HG03432 (cell line): ENCODE measurements around the gene PIK3CG.
"Not testable (repeated sequence)": the region's sequence is repeated elsewhere in the genome, so short reads cannot be mapped to it uniquely, and the experiment has no call there.

Source experiments
- ATAC-seq: cut with Tn5 transposase; IDR thresholded peaks from one replicate; pipeline ENCODE4 v1.9.1; 2021; ENCODE audit warnings: mild to moderate bottlenecking, moderate library complexity; ENCODE audit not compliant: unreplicated experiment

Gene PIK3CG

GRCh38 chr7:106865130-106866041 is at the start of gene PIK3CG:
TSS of gene PIK3CG (plus strand) at chr7:106865282. CDS start at chr7:106867562, 2,280 bp downstream.
- ATAC-seq: peak; percentile 72

GRCh38 chr7:106817098-106817497 is 48.0 kb upstream of the PIK3CG start:
- no peak for ATAC-seq

GRCh38 chr7:106818736-106819135 is 46.3 kb upstream of the PIK3CG start:
- no peak for ATAC-seq

- ATAC-seq: no peak
These were observed 45.5 kb upstream of the PIK3CG start for GRCh38 chr7:106819546-106819945.

GRCh38 chr7:106820321-106821217 is 44.5 kb upstream of the PIK3CG start:
- ATAC-seq: no peak

GRCh38 chr7:106823631-106824030 is 41.5 kb upstream of the PIK3CG start:
- ATAC-seq: no peak

- no peak for ATAC-seq
These were observed 40.6 kb upstream of the PIK3CG start for GRCh38 chr7:106824458-106824857.

- no peak for ATAC-seq
These were observed 37.5 kb upstream of the PIK3CG start for GRCh38 chr7:106827626-106828025.

- ATAC-seq: no peak
These were observed 35.6 kb upstream of the PIK3CG start for GRCh38 chr7:106829496-106829895.

GRCh38 chr7:106830896-106831295 is 34.2 kb upstream of the PIK3CG start:
- ATAC-seq: not testable (repeated sequence)

GRCh38 chr7:106836816-106837215 is 28.3 kb upstream of the PIK3CG start:
- ATAC-seq: no peak

- ATAC-seq: no peak
These were observed 25.6 kb upstream of the PIK3CG start for GRCh38 chr7:106839511-106839910.

GRCh38 chr7:106840342-106840741 is 24.7 kb upstream of the PIK3CG start:
- ATAC-seq: no peak

GRCh38 chr7:106841896-106842390 is 23.1 kb upstream of the PIK3CG start:
- ATAC-seq: no peak

GRCh38 chr7:106844279-106844997 is 20.6 kb upstream of the PIK3CG start:
- ATAC-seq: no peak

GRCh38 chr7:106848049-106848448 is 17.0 kb upstream of the PIK3CG start:
- ATAC-seq: no peak

- ATAC-seq: no peak
These were observed 16.1 kb upstream of the PIK3CG start for GRCh38 chr7:106848851-106849442.

- not testable (repeated sequence) for ATAC-seq
These were observed 13.4 kb upstream of the PIK3CG start for GRCh38 chr7:106851632-106852031.

GRCh38 chr7:106853250-106853908 is 11.7 kb upstream of the PIK3CG start:
- ATAC-seq: no peak
